HG03575 (cell line): Measurements from ENCODE around the gene PDE8A.

ENCODE experiments used
- ATAC-seq: cut with Tn5 transposase; IDR thresholded peaks from one replicate; pipeline ENCODE4 v1.9.1; 2021; ENCODE audit not compliant: unreplicated experiment, insufficient number of reproducible peaks, low FRiP score; ENCODE audit errors: extremely low read depth

The PDE8A gene

DNA sequence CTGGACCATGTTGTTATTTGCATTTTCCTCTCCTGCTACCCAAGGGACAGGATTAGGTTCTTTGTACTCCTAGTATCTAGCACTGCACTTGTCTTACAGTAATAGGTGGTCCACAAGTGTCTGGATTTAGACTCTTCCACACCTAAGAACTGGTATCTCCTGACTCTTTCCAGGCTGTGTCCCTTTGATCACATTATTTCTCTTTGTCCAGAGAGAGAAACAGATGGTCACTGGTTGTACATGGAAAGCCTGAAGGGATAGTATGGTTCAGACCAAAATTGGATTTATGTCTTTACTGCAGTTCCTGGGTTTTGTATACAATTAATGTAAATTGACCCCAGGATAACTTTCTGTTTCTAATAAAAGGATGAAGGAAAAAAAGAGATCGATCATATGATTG lies 64.0 kb downstream of the PDE8A start:
- ATAC-seq = no peak

DNA sequence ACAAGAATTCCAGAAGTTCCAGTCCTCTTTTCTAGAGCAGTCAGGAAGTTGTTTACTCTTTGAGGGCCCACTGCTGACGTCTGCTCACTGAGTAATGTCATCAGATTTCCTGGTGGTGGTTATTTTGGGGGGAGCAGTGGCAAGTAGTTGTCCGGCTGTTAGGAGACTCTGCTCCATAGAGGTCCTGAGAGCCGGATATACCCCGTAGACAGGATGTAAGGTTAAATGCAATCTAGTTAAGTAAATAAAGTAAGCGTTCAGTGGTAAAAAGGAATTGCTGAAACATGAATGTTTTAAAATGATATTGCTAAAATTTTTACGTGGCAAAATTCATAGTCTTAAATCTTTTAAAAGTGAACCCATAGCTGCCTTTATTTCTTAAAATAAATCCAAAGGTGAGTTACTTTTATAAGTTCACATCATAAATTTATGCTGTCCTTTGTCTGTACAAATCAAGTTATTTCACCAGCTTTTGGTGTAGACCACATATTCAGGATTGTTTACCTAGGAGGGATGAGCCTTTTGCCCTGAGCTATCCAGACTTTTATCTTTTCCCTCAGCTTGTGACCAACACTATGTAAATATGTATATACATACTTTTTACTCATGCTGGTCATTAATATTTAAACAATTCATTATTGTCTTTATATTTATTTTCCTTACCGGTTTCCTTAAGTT lies 65.8 kb downstream of the PDE8A start:
- no peak for ATAC-seq

DNA sequence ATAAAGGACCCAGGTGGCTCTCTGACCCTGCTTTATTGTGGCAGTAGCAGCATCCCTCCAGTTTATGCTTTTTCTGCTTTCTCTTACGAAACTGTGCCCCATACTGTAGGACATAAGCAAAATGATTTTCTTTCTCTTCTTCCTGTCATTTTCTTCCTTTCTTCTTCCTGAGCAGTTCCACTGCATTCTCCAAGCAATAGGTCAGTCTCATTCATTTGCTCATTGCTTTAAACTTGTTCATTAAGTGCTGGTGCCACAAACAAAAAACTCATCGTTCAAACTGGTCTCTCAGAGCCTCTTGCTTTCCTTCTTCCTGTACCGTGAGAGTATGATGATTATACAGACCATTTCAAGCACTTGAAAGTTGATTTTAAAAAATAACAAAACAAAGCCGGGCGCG lies 66.8 kb downstream of the PDE8A start:
- ATAC-seq = no peak

DNA sequence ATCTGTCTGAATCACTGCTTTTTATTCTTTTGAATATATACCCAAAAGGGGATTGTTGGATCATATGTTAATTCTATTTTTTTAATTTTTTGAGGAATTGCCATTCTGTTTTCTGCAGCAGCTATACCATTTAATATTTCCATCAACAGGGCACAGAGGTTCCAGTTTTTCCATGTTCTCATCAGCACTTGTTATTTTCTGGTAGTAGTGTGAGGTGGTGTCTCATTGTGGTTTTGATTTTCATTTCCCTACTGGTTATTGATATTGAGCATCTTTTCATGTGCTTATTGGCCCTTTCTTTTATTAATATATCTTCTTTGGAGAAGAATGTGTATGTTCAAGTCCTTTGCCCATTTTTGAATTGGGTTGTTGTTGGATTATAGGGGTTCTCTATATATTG lies 68.1 kb downstream of the PDE8A start:
- no peak for ATAC-seq

DNA sequence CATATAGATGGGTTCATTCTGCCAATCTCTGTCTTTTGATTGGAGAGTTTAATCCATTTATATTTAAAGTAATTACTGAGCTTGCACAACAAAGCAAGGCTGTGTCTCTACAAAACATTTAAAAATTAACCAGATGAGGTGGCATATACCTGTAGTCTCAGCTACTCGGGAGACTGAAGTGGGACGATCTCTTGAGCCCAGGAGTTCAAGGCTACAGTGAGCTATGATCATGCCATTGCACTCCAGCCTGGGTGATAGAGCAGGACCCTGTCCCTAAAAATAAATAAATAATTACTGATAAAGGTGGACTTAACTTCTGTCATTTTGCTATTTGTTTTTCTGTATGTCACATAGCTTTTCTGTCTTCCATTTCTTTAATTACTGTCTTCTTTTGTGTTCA lies 78.1 kb downstream of the PDE8A start:
- ATAC-seq = no peak

DNA sequence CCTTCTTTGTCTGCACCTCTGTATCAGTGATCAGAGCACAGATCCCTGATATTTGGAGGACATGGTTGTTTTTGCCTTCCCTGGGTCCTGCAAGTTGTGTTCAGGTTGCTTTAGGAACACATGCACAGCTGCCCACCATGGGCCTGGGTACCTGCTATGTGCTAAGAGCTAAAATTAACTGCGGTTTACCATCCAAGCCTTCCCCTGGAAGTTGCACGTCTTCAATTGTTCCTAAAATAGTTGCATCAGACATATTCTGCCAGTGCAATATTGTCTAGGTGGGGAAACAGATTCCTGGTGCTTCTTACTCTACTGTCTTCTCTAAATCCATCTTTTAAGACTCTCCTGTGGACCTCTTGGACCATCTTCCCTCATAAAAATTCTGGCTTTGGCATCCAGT lies 80.9 kb downstream of the PDE8A start:
- no peak for ATAC-seq

DNA sequence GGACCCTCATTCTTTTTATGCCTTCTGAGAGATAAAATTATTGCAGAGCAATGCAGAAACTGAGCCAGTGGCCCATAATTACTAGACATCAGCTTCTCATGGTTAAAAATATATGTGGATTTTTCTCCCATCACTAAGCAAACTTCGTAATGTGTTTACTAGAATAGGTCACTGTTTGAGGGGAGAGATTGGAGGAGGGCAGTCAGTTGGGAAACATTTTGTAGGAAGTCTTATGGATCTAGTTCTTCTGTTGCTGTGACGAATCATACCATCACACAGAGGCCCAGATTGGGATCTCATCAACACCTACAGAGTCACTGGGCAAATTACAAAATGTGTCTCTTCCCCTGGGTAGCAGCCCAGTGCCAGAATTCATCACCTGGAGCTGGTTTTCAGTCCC lies 81.4 kb downstream of the PDE8A start:
- ATAC-seq = no peak

DNA sequence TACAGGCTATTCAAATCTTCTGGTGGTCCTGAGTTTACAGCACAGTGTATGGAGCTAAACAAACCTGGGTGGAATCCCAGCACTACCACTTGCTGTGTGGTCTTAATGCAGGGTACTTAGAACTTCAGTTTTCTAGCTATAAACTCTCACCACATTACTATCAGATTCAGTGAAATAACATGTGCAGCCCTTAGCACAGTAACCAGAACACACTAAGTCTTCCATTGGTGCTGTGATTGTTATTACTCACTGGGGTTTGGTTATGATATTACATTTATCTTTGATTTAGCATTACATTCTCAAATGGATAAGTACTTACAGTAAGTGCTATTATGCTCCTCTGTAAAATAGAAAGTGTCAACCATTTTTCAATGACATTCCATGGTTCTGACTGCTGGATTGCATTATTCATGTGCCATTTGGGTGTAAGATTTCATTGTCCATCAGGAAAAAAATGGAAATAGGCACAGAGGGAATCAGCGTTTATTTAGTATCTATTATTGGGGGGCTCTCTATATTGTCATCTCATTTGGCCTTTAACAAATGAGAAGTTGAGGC lies 81.9 kb downstream of the PDE8A start:
- ATAC-seq = no peak

DNA sequence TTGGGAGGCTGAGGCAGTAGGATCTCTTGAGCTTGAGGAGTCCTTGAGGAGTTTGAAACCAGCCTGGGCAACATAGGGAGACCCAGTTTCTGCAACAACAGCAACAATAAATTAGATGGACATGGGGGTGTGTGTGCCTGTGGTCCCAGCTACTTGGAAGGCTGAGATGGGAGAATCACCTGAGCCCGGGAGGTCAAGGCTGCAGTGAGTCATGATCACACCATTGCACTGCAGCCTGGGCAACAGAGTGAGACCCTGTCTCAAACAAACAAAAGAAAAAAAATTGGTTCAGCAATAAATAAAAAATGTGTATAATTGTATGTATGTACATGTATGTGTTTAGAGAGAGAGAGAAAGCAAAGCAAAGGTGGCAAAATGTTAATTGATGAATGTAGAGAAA lies 83.1 kb downstream of the PDE8A start:
- ATAC-seq = no peak

DNA sequence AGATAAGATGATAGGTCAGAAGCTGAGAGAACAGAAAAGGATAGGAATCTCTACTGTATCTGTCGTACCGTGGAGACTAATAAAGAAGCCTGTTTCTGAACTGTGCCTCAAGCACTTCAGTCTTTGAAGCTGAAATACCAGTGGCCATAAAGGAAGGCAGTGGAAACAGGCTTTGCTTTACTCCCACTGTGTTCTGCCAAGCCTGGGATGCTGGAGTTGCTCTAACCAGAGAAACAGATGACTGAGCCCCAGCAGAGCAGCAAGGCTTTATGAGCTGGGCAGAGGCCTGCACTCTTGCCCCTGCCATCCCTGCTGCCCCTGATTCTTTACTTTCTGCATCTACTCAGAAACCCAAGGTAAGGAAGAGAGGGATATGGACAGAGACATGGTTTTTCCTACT lies 89.4 kb downstream of the PDE8A start:
- no peak for ATAC-seq

DNA sequence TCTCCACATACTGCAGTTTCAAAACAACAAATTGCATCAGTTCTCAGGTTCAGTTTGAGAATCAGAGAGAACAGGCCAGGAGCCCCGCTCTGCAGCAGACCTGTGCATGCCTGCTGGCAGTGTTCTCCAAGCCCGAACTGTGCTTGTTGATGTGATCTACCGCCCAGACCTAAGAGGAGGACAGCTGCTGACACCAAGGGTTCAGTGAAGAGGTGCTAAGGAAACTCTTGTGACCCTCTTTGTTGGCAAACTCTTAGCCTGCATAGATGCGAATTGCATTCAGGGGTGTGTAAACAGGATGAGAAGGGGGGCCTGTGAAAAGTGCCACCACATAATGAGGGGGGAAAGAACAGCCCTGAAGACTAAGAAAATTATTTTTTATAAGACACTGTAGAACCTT lies 89.8 kb downstream of the PDE8A start:
- ATAC-seq = no peak

DNA sequence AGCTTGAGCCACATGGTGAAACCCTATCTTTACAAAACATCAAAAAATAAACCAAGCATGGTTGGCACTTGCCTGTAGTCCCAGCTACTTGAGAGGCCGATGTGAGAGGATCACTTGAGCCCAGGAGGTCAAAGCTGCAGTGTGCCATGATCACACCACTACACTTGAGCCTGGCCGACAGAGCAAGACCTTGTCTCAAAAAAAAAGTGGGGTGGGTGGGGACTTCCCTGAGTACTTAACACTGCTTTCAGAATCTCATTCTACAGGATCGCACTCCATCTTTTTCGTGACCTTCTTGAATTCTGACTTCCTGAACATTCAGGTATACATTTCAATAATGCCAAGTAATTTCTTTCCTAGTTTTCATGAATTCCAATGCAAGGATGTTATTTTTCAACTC lies 91.3 kb downstream of the PDE8A start:
- ATAC-seq = no peak

DNA sequence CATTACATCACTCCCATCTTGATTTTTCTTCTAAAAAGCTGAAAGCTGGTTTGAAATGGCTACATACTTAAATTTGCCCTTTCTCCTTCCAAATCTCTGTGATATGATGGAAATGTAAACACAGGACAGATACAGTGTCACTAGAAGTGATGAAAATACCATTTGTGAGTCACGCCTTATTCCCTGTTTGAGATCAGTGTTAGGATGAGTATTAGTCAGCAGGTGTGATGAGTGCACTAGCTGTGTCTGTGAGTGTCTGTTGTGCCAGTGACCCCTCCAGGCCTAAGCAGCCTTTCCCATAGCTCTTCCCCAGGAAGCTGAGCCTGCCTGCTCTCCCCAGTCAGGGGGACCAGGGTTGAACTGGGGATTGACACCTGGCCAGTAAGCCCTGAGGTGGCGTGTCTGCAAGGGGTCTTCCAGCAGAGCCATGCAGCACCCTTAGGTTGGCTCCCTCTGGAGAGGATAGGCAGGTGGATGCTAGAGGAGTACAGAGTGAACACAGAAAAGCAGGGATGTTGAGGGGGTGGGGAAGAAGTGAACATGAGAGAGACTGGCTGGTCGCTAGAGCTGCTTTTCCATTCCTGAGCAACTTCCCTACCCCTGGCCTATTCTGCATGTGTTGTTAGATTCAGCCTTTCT lies 92.0 kb downstream of the PDE8A start:
- ATAC-seq = no peak

DNA sequence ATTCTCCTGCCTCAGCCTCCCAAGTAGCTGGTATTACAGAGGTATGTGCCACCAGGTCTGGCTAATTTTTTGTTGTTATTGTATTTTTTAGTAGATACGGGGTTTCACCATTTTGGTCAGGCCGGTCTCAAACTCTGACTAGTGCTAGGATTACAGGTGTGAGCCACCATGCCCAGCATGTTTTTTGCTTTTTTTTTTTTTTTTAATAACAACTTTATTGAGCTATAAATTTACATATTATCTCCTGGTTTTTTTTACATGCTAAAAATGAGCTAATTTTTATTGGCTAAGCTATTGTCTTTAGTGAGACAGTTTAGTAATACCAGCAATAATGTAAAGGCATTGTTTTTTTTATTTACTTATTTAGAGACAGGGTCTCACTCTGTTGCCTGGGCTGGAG lies 105.2 kb downstream of the PDE8A start:
- ATAC-seq = no peak

DNA sequence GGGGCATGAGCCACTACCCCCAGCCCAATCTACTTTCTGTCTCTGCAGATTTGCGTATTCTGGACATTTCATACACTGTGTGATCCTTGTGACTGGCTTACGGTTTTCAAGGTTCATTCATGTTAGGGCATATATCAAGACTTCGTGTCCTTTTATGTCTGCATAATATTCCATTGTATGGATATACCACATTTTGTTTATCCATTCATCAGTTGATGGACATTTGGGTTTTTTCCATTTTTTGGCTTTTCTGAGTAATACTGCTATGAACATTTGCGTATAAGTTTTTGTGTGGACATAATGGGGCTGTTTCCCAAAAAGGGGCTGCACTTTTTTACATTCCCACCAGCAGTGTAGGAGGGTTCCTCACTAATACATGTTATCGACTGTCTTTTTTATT lies 106.6 kb downstream of the PDE8A start:
- no peak for ATAC-seq

DNA sequence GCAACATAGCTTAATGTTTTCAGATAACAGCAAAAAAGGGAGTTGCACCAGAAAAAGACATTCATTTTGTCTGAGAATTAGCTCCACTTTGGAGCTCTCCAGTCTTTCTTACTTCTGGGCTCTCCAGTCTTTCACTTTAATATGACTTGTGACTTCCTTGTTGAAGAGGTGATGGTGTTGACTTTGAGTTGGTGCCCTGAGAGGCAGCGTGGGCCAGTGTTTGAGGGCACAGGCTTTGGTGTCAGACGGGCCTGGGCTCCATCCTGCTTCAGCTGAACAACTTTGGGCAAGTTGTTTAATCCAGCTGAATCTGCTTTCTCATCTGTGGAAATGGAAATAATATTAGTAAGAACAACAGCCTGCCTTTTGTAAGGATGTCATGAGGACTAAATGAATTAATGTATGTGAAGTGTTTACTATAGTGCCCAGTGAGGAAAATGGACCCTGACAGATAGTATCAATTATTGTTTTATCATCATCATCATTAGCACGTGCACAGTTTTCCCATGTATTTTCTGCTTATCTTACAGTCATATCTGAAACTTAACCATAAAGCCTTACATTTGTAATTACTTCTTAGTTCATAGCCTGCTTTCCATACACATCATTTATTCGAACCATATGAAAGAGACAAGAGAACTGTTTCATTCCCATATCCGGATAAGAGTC lies 108.4 kb downstream of the PDE8A start:
- no peak for ATAC-seq

DNA sequence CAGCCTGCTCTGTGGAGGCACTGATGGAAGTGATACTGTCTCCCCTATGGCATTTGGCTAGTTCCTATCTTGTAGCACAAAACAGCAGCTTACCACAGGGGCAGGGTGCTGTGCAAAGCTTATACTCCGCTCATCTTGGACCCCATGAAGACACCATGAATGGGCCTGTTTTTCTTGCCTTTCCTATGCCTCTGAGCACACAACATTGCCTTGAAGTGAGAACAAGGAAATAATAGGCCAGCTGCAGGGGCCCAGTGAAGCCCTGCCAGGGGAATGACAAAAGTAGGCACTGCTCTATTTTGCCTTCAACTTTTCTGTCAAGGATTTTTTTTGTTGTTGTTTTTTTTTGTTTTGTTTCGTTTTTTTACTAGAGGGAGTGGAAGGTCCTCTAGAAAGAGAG lies 110.3 kb downstream of the PDE8A start:
- no peak for ATAC-seq

DNA sequence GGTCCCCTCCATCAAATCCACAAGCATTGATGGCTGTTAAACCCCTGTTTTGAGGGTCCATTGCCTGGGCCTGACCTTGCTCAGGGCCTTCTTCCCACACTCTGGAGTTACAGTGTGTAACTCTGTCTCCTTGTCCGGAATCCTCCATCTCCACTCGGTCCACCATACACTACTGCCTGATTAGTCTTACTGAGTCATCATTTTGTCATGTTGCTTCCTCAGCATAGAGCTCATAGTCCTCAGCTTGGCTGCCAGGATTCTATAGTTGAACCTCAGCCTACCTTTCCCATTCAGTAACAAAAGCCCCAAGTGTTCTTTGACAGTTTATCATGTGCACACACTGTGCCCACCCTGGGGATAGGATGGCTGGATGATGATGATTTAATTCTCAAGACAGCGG lies 113.0 kb downstream of the PDE8A start:
- no peak for ATAC-seq

DNA sequence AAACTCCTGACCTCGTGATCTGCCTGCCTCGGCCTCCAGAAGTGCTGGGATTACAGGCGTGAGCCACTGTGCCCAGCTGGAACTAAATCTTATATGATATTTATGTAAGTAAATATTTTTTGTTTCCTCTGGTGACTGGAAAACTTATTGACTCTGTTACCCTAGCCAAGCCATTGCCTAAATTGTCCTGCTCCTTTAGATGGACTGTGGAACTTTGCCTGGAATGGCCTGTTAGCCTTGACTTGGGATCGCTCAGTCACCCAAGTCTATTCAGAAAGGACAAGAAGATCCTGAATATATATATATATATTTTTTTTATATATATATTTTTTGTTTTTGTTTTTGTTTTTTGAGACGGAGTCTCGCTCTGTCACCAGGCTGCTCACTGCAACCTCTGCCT lies 113.9 kb downstream of the PDE8A start:
- no peak for ATAC-seq

DNA sequence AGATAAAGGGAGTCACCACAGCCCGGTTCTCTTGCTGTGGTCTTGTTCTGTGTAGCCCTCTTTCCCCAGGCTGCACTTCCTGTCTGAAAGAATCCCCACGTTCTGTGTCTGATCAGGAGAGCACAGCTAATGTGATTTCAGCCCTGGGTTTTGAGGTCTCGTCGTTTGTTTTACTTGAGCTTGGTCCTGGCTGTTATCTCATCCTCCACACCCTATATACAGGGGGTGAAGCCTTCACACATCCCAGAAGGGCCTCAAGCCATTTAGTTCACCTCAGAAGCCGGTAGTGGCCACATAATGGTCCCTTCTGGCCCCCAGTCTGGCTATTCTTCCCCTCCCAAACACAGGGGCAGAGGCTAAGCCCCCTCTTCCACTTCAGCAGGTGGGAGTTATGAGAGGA lies 115.6 kb downstream of the PDE8A start:
- ATAC-seq = no peak
